HG03045 (cell line): ENCODE data around the gene DUSP2.
"Not testable (repeated sequence)": the region's sequence is repeated elsewhere in the genome, so short reads cannot be mapped to it uniquely, and the experiment has no call there.

Experiments
- ATAC-seq: cut with Tn5 transposase; IDR thresholded peaks from one replicate; pipeline ENCODE4 v1.9.1; 2021; ENCODE audit warnings: mild to moderate bottlenecking, moderate library complexity; ENCODE audit not compliant: unreplicated experiment

The DUSP2 gene

GRCh38 chr2:96163768-96164429 is 18.7 kb upstream of the DUSP2 start:
- peak; percentile 55 for ATAC-seq

GRCh38 chr2:96163415-96163767 is 18.2 kb upstream of the DUSP2 start:
- peak; percentile 10 for ATAC-seq

GRCh38 chr2:96161898-96162297 is 16.7 kb upstream of the DUSP2 start:
- ATAC-seq, result no peak

GRCh38 chr2:96160366-96160765 is 15.1 kb upstream of the DUSP2 start:
- not testable (repeated sequence) for ATAC-seq

GRCh38 chr2:96159084-96159830 is 14.0 kb upstream of the DUSP2 start:
- ATAC-seq, result no peak

- ATAC-seq, result no peak
Observed at GRCh38 chr2:96158554-96158940, 13.3 kb upstream of the DUSP2 start.

GRCh38 chr2:96157649-96158553 is 12.7 kb upstream of the DUSP2 start:
- peak; percentile 64 for ATAC-seq

- ATAC-seq, result peak; percentile 2
Observed at GRCh38 chr2:96156926-96157648, 11.8 kb upstream of the DUSP2 start.

- ATAC-seq, result no peak
Observed at GRCh38 chr2:96156011-96156820, 11.0 kb upstream of the DUSP2 start.

GRCh38 chr2:96154506-96155380 is 9.5 kb upstream of the DUSP2 start:
- ATAC-seq, result no peak

GRCh38 chr2:96153991-96154431 is 8.8 kb upstream of the DUSP2 start:
- ATAC-seq, result no peak

GRCh38 chr2:96153291-96153713 is 8.1 kb upstream of the DUSP2 start:
- ATAC-seq, result no peak

- no peak for ATAC-seq
Observed at GRCh38 chr2:96152304-96153161, 7.3 kb upstream of the DUSP2 start.

GRCh38 chr2:96151595-96152303 is 6.5 kb upstream of the DUSP2 start:
- ATAC-seq, result no peak

GRCh38 chr2:96150791-96151594 is 5.8 kb upstream of the DUSP2 start:
- no peak for ATAC-seq

GRCh38 chr2:96150007-96150640 is 4.9 kb upstream of the DUSP2 start:
- ATAC-seq, result no peak
